Panc1 (cell line): ENCODE measurements around the gene APLP2.
"Not testable (repeated sequence)": the region's sequence is repeated elsewhere in the genome, so short reads cannot be mapped to it uniquely, and the experiment has no call there.

Experiments
- SIN3A ChIP-seq: IDR thresholded peaks from 2 replicates; pipeline ENCODE4 v1.6.1; 2012; ENCODE audit warnings: low read depth, mild to moderate bottlenecking, low read length, moderate library complexity, borderline replicate concordance; ENCODE audit not compliant: insufficient read depth
- TF ChIP-seq, protein P1 (sequence below): fragments of 450-650 bp; IDR thresholded peaks from 2 replicates; pipeline ENCODE4 v1.5.1; 2017; ENCODE audit warnings: mild to moderate bottlenecking

DNA sequence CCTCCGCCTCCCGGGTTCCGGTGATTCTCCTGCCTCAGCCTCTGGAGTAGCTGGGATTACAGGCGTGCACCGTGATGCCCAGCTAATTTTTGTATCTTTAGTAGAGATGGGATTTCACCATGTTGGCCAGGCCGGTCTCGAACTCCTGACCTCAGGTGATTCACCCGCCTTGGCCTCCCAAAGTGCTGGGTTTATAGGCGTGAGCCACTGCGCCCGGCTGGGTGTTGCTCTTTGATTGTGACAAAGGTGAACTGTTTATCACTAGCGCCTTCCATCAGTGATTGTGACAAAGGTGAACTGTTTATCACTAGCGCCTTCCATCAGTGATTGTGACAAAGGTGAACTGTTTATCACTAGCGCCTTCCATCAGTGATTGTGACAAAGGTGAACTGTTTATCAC lies 123.9 kb downstream of the APLP2 start:
- TF ChIP-seq, protein P1, sequence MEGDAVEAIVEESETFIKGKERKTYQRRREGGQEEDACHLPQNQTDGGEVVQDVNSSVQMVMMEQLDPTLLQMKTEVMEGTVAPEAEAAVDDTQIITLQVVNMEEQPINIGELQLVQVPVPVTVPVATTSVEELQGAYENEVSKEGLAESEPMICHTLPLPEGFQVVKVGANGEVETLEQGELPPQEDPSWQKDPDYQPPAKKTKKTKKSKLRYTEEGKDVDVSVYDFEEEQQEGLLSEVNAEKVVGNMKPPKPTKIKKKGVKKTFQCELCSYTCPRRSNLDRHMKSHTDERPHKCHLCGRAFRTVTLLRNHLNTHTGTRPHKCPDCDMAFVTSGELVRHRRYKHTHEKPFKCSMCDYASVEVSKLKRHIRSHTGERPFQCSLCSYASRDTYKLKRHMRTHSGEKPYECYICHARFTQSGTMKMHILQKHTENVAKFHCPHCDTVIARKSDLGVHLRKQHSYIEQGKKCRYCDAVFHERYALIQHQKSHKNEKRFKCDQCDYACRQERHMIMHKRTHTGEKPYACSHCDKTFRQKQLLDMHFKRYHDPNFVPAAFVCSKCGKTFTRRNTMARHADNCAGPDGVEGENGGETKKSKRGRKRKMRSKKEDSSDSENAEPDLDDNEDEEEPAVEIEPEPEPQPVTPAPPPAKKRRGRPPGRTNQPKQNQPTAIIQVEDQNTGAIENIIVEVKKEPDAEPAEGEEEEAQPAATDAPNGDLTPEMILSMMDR = not testable (repeated sequence)
- not testable (repeated sequence) for TF ChIP-seq SIN3A
